DOHH2 (cell line): ENCODE data around the gene LHX2.

Experiments used
- CTCF ChIP-seq: fragments of 200-600 bp; sonication (generic); IDR thresholded peaks from one replicate; pipeline ENCODE4 v1.5.1; 2014; ENCODE audit warnings: antibody characterized with exemption, mild to moderate bottlenecking, low read depth, low read length; ENCODE audit not compliant: poor library complexity, severe bottlenecking
- EZH2phosphoT487 ChIP-seq: fragments of 200-600 bp; sonication (generic); IDR thresholded peaks from 2 replicates; pipeline ENCODE4 v1.6.1; 2017; ENCODE audit warnings: borderline replicate concordance, mild to moderate bottlenecking, antibody characterized with exemption, low read length, moderate library complexity, mixed read lengths

GRCh38 chr9:124078641-124079040 is 67.1 kb downstream of the LHX2 start:
- TF ChIP-seq CTCF (no peak), EZH2phosphoT487 (no peak)
